Measurements from ENCODE around the gene KATNB1.

DNA sequence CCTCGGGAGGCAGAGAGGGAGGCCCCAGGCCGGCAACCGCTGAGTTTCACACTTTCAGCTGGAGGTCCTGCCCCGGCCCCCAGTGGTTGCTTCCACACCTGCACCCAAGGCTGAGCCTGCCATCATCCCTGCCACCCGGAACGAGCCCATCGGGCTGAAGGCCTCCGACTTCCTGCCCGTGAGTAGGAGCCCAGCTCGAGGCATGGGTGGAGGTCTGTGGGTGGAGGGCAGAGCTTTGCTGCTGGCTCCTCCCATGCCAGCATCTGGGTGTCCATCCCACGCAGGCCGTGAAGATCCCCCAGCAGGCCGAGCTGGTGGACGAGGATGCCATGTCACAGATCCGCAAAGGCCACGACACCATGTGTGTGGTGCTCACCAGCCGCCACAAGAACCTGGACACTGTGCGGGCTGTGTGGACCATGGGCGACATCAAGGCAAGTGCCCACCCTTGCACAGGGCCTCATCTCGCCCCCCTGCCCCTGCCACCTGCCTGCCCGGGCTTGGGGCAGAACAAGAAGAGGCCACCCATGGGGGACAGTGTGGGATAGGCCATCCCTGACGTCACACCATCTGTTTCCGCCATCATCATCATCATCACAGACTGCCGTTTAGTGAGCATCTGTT is 19.6 kb downstream of the KATNB1 start:
- TF ChIP-seq CTCF (IDR thresholded peaks at IDR 0.05) (no peak), POLR2A (IDR thresholded peaks at IDR 0.05) (no peak)

All from uterus (tissue), 2 donors.